Measurements from ENCODE around the gene GATD1.
"Not testable (repeated sequence)": the region's sequence is repeated elsewhere in the genome, so short reads cannot be mapped to it uniquely, and the experiment has no call there.

- TF ChIP-seq PPARA (CRISPR knock-in tag; IDR thresholded peaks at IDR 0.05; ENCODE audit: borderline replicate concordance); PATZ1 (CRISPR knock-in tag; IDR thresholded peaks at IDR 0.05; ENCODE audit: borderline replicate concordance); POU6F1 (CRISPR knock-in tag; IDR thresholded peaks at IDR 0.05; ENCODE audit: borderline replicate concordance, low read depth); RARB (CRISPR knock-in tag; IDR thresholded peaks at IDR 0.05); TOX (CRISPR knock-in tag; IDR thresholded peaks at IDR 0.05; ENCODE audit: borderline replicate concordance); OSR1 (CRISPR knock-in tag; IDR thresholded peaks at IDR 0.05); CSRNP3 (CRISPR knock-in tag; IDR thresholded peaks at IDR 0.05); ZNF70 (CRISPR knock-in tag; IDR thresholded peaks at IDR 0.05); ZFP3 (CRISPR knock-in tag; IDR thresholded peaks at IDR 0.05): not testable (repeated sequence)
These were observed 39.4 kb downstream of the GATD1 start for GRCh38 chr11:737899-738298.

Data from SK-N-SH treated with all-trans-retinoic acid at 6 μM for 48 hours (cell line).